ENCODE measurements around the gene SLC7A4.
"Not testable (repeated sequence)": the region's sequence is repeated elsewhere in the genome, so short reads cannot be mapped to it uniquely, and the experiment has no call there.

The SLC7A4 gene

DNA sequence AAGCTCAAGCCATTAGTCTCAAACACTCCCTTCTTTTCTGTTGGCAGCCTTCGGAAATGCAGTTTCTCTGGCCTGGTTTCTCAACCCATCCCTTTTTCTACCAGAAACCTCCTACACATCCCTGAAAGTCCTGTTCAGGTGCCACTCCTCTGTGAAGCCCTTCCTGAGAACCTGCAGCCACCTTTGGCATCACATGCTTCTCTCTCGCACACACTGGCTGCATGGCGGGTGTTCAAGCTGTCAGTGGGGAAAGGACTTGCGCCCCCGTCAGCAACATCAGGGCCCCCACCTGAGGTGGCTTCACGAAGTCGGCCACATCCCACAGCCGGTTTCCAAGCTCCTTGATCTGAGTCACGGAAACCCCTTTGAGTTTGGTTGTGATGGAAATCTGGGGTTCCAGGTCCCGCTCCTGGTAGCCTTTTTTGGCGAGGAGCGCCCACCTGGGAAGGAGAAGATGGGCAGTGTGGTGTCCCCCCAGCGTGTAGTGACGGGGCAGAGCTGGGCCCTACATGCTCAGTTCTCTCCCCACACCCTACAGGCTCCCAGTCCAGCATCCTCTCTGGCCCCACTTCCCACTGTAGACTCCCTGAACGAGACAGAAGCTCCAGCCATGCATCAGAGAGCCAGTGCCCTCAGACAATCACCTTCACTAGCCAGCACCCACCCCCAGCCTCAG, 11.6 kb upstream of the SLC7A4 start:
- no peak for DNase-seq

GRCh38 chr22:21042978-21043859, 10.9 kb upstream of the SLC7A4 start:
- DNase-seq: no peak

DNA sequence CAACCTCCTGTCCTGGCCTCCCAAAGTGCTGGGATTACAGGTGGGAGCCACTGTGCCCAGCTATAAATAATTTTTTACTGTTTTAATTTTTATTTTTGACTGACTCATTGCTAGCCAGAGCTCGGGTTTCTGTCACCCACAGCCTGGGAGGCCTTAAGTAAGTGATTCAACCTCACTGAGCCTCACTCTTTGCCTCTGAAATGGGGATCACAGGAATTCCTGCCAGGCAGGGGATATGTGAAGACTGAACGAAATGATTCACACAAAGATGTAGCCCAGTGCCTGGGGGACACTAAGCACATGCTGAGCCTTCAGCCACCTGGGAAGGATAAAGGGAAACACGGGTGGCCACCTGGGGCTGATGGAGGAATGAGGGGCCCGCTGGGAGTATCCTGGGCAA, 9.6 kb upstream of the SLC7A4 start:
- no peak for DNase-seq

GRCh38 chr22:21039158-21039557, 6.8 kb upstream of the SLC7A4 start:
- DNase-seq: not testable (repeated sequence)

DNA sequence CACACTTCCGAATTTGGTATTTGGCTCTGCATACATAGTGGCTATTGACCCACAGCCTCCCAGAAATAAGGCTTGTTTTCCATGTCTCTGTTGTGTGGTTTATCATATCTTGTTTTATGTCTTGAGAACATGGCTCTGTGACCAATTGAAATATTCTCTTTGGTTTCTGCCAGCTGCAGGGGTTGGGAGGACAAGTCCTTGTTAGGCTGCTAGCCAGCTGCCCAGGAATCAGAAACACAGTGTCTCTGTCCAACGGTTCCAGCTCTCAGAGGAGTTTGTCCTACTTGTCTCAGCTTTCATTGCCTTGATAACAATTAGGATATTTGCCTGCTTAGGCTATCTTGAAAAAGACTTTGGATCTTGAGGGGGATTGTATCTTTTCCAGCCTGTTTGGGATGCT, 6.0 kb upstream of the SLC7A4 start:
- DNase-seq: no peak

DNA sequence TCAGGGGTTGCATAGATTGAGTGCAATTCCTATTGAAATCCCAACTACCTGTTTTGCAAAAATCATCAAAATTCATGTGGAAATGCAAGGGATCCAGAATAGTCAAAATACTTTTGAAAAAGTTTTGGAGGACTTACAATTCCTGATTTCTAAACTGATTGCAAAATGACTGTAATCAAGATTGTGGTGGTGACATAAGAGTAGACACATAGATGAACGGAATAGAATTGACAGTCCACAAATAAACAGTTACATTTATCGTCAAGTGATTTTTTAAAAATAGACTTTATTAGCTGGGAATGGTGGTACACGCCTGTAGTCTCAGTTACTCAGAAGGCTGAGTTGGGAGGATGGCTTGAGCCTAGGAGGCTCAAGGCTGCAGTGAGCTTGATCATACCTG, 2.6 kb upstream of the SLC7A4 start:
- no peak for DNase-seq

GRCh38 chr22:21033895-21034294, 1.5 kb upstream of the SLC7A4 start:
- DNase-seq: no peak

DNA sequence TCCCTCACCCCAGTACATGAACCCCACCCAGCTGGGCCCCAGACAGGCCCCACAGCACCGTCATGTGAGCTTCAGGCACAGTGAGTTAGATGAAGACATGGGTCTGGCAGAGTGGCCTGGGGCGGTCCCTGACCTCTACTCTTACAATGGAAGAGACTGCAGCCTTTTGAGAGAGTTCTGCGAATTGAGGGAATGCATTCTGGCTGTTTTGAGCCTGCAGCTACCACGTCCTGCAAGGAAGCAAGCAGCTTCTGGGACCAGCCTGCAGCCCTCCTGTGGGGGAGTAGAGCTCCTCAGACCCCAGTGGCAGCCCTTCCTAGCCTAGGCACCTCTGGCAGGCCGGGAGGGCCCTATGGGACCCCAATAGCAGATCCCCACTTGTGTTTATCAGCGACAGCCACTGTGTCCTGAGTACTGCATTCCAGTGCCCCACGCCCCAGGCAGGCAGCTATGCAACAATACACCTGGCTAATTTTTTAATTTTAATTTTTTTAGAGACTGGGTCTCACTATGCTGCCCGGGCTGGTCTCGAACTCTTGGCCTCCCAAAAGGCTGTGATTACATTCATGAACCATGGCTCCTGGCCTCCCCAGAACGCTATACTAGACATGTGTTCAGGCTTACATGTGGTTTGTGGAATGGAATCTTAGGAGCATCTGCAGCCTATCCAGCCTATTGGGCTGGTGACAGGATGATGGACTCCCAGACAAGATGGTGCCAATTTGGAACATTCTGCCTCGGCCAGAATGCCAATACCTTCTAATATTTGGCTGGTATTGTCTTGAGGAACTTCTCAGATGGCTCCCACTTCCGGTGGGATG, 717 bp upstream of the SLC7A4 start:
- DNase-seq: no peak

GRCh38 chr22:21031545-21032036, 770 bp downstream of the SLC7A4 start:
- no peak for DNase-seq

DNA sequence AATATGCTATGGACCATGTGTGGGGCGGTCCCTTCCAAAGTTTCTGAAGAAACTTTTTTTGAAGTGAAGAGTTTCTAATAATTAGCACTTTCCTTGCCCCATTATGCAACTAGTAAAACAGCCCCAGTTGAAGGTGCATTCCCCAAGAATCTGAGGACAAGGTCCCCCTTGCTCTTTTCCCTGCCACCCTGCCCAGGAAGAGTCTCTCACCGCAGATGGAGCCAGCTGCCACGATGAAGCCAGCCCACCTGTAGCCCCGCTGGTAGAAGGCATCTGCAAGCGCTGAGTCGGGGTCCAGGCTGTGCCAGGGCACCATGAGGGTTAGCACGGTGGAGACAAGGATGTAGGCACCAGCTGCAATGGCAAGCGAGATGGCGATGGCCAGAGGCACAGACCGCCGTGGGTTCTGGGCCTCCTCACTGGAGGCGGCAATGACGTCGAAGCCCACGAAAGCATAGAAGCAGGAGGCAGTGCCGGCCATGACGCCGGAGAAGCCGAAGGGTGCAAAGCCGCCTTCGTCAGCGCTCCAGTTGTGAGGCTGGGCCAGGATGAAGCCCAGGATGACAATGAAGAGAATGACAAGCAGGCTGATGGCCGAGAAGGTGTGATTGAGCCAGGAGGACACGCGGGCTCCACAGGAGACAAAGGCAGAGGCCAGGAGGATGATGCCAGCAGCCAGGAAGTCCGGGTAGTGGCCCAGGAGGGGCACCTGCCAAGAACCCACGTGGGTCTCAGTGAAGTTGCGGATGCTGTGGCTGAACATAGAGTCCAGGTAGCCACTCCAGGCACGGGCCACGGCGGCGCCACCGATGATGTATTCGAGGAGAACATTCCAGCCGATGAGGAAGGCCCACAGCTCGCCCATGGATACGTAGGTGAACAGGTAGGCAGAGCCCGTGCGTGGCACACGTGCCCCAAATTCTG, 1.5 kb downstream of the SLC7A4 start:
- DNase-seq: no peak

- no peak for DNase-seq
These were observed 2.3 kb downstream of the SLC7A4 start for GRCh38 chr22:21030032-21030431.

DNA sequence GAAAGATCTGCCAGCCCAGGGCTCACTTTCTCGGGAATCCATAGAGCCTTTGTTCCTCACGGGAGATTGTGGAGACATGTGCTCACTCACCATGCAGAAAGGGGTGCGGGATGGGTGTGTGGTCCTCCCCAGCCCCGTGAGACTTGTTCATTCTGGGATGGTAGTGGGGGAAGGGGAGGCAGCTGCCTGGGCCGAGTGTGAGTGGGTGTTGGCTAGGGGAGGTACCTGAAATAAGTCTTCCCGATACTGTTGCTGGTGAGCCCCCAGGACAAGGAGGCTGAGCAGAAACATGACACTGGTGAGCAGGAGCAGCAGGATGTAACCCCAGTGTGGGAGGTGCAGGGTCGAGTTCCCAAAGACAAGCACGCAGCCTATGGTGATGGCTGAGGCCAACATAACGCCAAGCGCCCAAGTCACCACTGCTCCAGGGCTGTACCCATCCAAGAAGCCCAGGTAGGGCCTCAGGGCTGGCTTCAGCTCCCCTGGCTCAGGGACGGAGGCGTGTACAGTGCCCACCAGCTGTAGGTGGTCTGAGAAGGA, 2.8 kb downstream of the SLC7A4 start:
- DNase-seq: no peak

- no peak for DNase-seq
These were observed 3.8 kb downstream of the SLC7A4 start for GRCh38 chr22:21028277-21029251.

GRCh38 chr22:21026783-21027692, 5.3 kb downstream of the SLC7A4 start:
- no peak for DNase-seq

DNA sequence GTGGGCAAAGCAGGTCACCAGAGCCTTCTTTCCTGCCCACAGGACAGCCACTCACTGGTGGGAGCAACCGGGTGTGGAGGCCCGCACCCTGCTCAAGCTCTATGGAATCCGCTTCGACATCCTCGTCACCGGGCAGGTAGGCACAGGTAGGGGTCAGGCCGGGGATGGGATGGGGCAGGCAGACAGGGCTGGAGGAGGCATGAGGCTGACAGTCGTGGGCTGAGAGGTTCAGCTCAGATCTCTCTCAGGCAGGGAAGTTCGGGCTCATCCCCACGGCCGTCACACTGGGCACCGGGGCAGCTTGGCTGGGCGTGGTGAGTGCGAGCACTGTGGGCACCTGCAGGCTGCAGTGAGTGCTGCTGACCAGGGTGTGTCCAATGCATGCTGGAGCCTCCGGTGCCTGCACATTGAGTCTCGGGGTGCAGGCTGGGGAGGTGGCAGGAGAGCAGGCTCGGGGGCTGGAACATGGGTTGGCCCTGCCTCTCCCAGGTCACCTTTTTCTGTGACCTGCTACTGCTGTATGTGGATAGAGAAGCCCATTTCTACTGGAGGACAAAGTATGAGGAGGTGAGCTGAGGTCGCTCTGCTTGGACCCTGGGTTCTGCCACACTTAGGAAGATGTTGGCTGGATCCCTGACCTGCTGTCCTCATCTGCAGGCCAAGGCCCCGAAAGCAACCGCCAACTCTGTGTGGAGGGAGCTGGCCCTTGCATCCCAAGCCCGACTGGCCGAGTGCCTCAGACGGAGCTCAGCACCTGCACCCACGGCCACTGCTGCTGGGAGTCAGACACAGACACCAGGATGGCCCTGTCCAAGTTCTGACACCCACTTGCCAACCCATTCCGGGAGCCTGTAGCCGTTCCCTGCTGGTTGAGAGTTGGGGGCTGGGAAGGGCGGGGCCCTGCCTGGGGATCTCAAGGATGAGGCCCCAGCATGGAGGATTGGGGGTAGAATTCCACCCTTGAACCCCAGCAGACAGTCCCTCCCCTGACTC, 6.3 kb downstream of the SLC7A4 start:
- no peak for DNase-seq

DNA sequence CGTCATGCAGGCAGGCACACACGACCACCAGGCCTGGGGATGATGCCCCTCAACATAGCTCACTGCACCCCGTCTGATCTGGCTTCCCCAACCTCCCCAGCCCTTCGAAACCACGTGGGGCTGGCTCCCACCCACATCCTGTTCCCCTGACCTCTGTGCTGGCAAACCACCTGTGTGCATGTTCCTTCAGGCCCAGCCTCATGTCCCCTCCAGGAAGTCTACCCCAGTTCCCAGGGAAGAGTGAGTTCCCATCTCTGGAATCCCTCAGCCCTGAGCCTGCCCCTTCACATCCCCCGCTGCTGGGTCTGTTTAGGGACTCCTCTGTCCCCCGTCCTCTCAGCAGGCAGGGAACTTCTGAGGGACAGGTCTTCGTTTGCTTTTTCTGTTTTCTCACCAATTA, 7.1 kb downstream of the SLC7A4 start:
- no peak for DNase-seq
